Large intestine (tissue), 3 donors: ENCODE results near the gene SEC14L5. TPM values are rescaled to one million over a fixed set of nuclear protein-coding genes. Genes with fewer than 3 reads are reported as not detected.
"Not testable (repeated sequence)": the region's sequence is repeated elsewhere in the genome, so short reads cannot be mapped to it uniquely, and the experiment has no call there.

Experiments
- DNase-seq, 2 donors: peaks; one replicate each; pipeline versions ENCODE4 v3.0.0 to v3.0.0-alpha.2; 2013
- H3K27ac ChIP-seq: one replicate; pipeline ENCODE4 v1.5.1; 2013; ENCODE audit warnings: low read length
- H3K27me3 ChIP-seq: 2 replicates; pipeline ENCODE4 v1.6.1; 2013; ENCODE audit warnings: low read length; ENCODE audit not compliant: control insufficient read depth, insufficient read depth
- H3K36me3 ChIP-seq: 2 replicates; pipeline ENCODE4 v1.6.1; 2013; ENCODE audit warnings: low read length; ENCODE audit not compliant: control insufficient read depth, insufficient read depth
- H3K4me1 ChIP-seq: one replicate; pipeline ENCODE4 v1.6.1; 2013; ENCODE audit warnings: low read length; ENCODE audit not compliant: control insufficient read depth, insufficient read depth
- H3K4me3 ChIP-seq: one replicate; pipeline ENCODE4 v1.5.1; 2013; ENCODE audit warnings: low read length
- H3K9me3 ChIP-seq: one replicate; pipeline ENCODE4 v1.6.1; 2013; ENCODE audit warnings: mild to moderate bottlenecking, low read depth, low read length, moderate library complexity; ENCODE audit not compliant: control insufficient read depth
- WGBS: methylation state at CpG from one replicate; pipeline ENCODE4 v1.1.5; 2013; ENCODE audit warnings: low lambda C conversion rate; ENCODE audit not compliant: insufficient coverage; 5-methylcytosine and 5-hydroxymethylcytosine counted together
- polyA plus RNA-seq: library from polyadenylated mRNA; unstranded; fragments of 120-200 nt; gene quantifications from one replicate; pipeline ENCODE4 v1.2.1, GENCODE V29; 2013

The SEC14L5 gene
- polyA plus RNA-seq, 1 donor = 0.24 TPM

DNA sequence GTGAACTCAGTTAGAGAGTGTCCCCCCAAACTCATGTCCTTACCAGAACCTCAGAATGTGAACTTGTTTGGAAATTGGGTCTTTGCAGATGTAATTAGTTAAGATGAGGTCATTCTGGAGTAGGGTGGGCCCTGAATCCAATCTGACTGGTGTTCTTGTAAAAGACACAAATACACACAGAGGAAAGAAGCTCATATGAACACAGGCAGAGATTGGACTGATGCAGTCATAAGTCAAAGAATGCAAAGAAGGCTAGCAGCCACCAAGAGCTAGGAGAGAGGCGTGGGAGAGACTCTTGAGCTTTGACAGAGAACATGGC is 77.7 kb downstream of the SEC14L5 start:
- no CpG with 5 or more reads among the region's 1 CpG for WGBS
- no peaks in the 10 kb centered on the region for H3K27me3 ChIP-seq
- peak overlapping the region; percentile 50 for H3K27ac ChIP-seq
- peak in 1 of 2 donors; percentile 48 for DNase-seq
- peaks cover 34% of the 10 kb centered on the region for H3K4me1 ChIP-seq
- H3K36me3 ChIP-seq = peaks cover 2% of the 10 kb centered on the region
- no peak overlapping the region for H3K4me3 ChIP-seq
- no peaks in the 10 kb centered on the region for H3K9me3 ChIP-seq

DNA sequence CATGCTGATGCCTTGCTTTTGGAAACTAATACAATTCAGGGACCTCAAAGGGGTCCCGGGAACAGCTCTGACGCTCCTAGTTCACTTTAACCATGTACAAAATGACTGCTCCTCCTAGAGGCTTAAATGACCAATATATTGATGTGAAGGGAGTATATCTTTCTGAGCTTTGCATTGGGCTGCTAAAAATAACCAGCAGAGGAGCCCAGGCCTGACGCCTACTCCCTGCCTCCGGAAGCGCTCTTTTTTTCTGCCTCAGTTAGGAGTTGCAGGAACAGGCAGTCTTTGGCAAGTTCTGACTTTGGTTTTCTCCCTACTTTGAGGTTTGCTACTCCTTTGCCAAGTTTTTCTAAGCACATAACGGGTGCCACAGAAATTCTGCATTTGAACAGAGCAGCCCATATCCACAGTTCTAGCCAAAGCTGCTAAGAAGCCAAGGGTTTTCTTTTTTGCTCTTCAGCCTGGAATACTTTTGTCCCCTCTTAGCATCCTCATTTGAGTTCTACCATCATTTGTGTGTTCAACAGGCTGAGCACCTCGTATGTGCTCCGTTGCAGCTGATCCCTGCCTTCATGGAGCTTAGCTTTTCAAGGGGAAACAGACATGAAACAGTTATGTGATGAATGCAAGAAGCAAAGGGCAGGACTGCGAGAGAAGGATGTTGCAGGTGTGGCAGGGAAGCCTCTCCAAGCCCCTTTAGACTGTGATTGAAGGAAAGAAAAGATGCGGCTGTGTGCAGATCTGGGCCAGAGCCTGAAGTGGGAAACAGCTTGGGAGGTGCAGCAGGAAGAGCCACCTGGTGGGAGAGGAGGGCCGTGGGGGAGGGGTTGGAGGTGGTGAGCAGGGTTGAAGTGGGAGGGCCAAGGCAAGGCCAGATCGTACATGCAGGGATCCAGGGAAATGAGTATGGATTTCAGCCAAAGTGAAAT is 78.4 kb downstream of the SEC14L5 start:
- H3K27me3 ChIP-seq = no peaks in the 10 kb centered on the region
- peaks cover 2% of the 10 kb centered on the region for H3K36me3 ChIP-seq
- DNase-seq = peak in 1 of 2 donors; percentile 21
- no peaks in the 10 kb centered on the region for H3K9me3 ChIP-seq
- no CpG with 5 or more reads among the region's 12 CpGs for WGBS
- no peak overlapping the region for H3K4me3 ChIP-seq
- H3K27ac ChIP-seq = peak overlapping the region; percentile 50
- H3K4me1 ChIP-seq = peaks cover 34% of the 10 kb centered on the region

- 60% methylated on average over 1 of the region's 7 CpGs for WGBS
- Histone ChIP-seq H3K27ac (no peak overlapping the region), H3K4me1 (peaks cover 18% of the 10 kb centered on the region), H3K36me3 (no peaks in the 10 kb centered on the region), H3K4me3 (no peak overlapping the region), H3K9me3 (no peaks in the 10 kb centered on the region), H3K27me3 (no peaks in the 10 kb centered on the region)
- DNase-seq = peak in 1 of 2 donors; percentile 66
These were observed 82.3 kb downstream of the SEC14L5 start for GRCh38 chr16:5040451-5040850.

DNA sequence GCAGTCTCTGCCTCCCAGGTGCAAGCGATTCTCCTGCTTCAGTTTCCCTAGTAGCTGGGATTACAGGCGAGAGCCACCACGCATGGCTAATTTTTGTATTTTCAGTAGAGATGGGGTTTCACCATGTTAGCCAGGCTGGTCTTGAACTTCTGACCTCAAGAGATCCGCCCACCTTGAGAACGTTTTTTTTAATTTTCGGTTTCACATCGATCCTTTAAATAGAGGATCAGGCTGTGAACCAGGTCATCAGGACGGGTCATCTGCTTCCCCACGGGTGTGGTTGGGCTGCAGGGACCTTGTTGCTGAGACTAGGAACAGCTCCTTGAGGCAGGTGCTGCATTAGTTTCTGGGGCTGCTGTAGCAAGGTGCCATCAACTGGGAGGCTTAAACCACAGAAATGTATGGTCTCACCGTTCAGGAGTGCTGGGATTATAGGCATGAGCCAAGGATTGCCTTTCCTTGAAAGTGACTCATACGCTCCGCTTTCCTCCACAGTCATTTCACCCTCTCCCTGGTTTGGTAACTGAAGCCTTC is 83.5 kb downstream of the SEC14L5 start:
- no peaks in the 10 kb centered on the region for H3K9me3 ChIP-seq
- 53% methylated on average over 3 of the region's 12 CpGs for WGBS
- no peaks in the 10 kb centered on the region for H3K27me3 ChIP-seq
- H3K27ac ChIP-seq = no peak overlapping the region
- no peaks in the 10 kb centered on the region for H3K36me3 ChIP-seq
- no peak for DNase-seq
- H3K4me3 ChIP-seq = no peak overlapping the region
- H3K4me1 ChIP-seq = peaks cover 7% of the 10 kb centered on the region

DNA sequence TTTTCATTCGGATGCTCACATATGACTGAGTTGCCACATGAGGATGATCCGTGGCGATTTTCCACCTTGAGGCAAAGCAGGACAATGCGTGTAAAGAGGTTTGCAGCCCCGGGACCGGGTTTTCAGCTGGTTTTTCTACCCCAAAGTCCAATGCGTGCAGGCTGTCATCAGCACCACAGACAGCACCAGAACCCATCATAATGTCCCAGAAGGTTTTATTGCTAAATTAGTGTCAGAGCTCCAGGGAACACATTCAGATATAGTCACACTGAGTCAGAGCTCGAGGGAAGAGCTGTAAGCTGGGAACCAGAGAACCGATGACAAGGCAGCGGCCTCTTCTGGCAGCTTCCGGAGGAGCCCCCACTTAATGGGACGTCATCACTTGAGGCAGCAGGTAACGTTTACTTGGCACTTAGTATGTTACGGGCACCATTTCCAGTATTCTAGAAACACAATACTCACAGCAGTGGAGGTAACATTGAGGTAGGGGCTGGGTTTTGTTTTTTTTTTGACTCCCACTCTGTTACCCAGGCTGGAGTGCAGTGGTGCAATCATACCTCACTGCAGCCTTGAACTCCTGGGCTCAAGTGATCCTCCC is 84.5 kb downstream of the SEC14L5 start:
- Histone ChIP-seq H3K27ac (no peak overlapping the region), H3K36me3 (no peaks in the 10 kb centered on the region), H3K9me3 (no peaks in the 10 kb centered on the region), H3K27me3 (no peaks in the 10 kb centered on the region), H3K4me3 (no peak overlapping the region), H3K4me1 (no peaks in the 10 kb centered on the region)
- no CpG with 5 or more reads among the region's 14 CpGs for WGBS
- no peak for DNase-seq

DNA sequence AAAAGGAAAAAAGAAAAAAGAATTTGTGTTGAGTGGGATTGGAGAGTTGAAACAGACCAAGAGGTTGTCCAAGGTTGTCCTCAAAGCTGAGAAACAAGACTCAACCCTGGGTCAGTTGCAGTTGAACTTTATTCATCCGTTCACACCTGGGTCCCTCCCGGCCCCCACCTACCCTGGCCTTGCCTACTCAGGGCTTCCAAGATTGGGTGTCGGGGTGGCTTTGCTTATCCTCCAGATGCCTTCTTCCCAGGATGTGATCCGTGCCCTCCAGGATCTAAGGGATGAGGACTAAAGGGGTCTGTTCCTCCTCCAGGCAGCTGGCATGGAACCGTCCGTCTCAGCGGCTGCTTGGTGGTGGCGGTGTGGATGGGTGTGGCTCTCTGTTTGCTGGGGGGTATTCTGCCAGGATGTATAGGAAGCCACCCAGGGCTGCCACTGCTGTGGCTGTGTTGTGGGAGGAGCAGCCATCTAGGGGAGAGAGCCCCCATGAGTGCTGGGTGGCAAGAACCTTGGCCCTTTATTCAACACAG is 85.9 kb downstream of the SEC14L5 start:
- no peak overlapping the region for H3K4me3 ChIP-seq
- H3K9me3 ChIP-seq = no peaks in the 10 kb centered on the region
- H3K4me1 ChIP-seq = no peaks in the 10 kb centered on the region
- H3K27me3 ChIP-seq = no peaks in the 10 kb centered on the region
- no CpG with 5 or more reads among the region's 8 CpGs for WGBS
- H3K36me3 ChIP-seq = no peaks in the 10 kb centered on the region
- DNase-seq = no peak
- H3K27ac ChIP-seq = no peak overlapping the region

DNA sequence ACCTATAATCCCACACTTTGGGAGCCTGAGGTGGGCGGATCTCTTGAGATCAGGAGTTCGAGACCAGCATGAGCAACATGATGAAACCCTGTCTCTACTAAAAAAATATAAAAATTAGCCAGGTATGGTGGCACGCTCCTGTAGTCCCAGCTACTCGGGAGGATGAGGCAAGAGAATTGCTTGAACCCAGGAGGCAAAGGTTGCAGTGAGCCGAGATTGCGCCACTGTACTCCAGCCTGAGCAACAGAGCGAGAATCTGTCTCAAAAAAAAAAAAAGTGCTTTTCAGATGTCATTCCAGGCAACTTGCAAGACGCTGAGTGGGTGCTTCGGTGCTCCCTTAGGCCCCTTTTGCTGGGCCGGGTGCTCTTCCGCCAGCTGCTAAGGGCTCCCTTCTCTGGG is 86.5 kb downstream of the SEC14L5 start:
- H3K4me3 ChIP-seq, DNase-seq, H3K36me3 ChIP-seq, H3K9me3 ChIP-seq, H3K27ac ChIP-seq, H3K4me1 ChIP-seq, H3K27me3 ChIP-seq: not testable (repeated sequence)
- WGBS = no CpG with 5 or more reads among the region's 11 CpGs

DNA sequence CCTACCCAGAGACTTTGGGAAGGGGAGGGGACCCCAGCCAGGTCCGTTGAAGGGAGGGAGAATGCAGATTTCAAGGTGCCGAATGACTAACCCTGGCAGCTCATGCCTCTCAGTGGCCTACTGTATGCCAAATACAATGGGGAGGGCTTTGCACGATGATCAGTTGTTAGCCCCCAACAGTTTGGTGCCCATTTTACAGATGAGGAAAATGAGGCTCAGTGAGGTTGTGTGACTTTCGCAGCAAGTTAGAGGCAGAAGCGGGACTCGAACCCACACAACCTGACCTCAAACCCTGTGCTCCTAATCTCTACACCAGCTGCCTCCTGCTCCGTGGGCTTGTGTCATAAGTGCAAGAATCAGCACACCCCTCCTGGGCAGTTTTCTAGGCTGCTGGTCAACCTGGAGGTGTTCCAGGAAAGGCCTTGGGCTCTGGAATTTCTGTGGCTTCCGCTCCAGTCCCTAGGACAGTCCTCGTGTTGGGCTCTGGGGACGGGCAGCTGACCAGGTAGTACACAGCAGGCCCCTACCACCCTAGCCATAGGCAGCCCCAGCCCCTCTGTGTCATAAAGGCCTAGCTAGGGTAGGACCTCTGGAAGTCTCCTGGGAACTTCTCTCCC is 87.5 kb downstream of the SEC14L5 start:
- DNase-seq = no peak
- H3K27ac ChIP-seq = no peak overlapping the region
- H3K4me1 ChIP-seq = no peaks in the 10 kb centered on the region
- no peak overlapping the region for H3K4me3 ChIP-seq
- WGBS = no CpG with 5 or more reads among the region's 10 CpGs
- no peaks in the 10 kb centered on the region for H3K9me3 ChIP-seq
- no peaks in the 10 kb centered on the region for H3K27me3 ChIP-seq
- no peaks in the 10 kb centered on the region for H3K36me3 ChIP-seq

DNA sequence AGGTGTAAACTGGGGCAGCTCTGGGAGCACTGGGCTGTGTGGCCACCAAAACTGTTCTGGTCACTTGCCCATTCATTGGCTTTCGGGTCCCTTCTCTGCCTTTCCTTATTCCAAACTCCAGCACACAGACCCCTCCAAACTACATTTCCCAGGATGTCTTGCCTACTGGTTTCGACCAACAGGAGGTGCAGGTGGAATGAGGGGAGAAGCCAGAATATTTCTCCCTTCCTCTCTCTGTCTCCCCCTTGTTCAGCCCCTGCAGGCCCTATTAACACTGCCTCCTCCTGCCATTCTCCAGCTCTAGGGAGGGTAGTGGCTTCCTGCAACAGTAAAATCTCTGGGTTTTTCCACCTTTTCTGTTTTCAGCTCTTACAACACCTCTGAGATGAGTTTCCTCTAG is 88.8 kb downstream of the SEC14L5 start:
- Histone ChIP-seq H3K4me1 (no peaks in the 10 kb centered on the region), H3K36me3 (no peaks in the 10 kb centered on the region), H3K27ac (no peak overlapping the region), H3K4me3 (no peak overlapping the region), H3K27me3 (no peaks in the 10 kb centered on the region), H3K9me3 (no peaks in the 10 kb centered on the region)
- DNase-seq = no peak
- WGBS = no CpG with 5 or more reads among the region's 2 CpGs
